Kidney (tissue), 14 donors: ENCODE results near the gene TMEM132A. TPM values are rescaled to one million over a fixed set of nuclear protein-coding genes. Genes with fewer than 3 reads are reported as not detected.

Source experiments
- DNase-seq, 5 donors: peaks; one replicate each; pipeline ENCODE4 v3.0.0-alpha.2; 2013 to 2020
- FAIRE-seq: peaks from 2 replicates; lab custom pipeline; 2012; peaks lifted over from hg19 to GRCh38; lab: Jason Lieb, UNC
- H3K27ac ChIP-seq, 2 donors: one replicate each; pipeline ENCODE4 v1.7.0; 2013; ENCODE audit warnings: low read depth in 2 of 2, low read length in 2 of 2, inconsistent platforms in 1 of 2
- H3K27me3 ChIP-seq: one replicate; pipeline ENCODE4 v1.7.1; 2013; ENCODE audit warnings: low read length, inconsistent platforms; ENCODE audit not compliant: control insufficient read depth, insufficient read depth
- H3K36me3 ChIP-seq, 3 donors: one replicate each; pipeline versions ENCODE4 v1.7.0 to v1.7.1; 2013; ENCODE audit warnings: low read length in 3 of 3, control low read depth in 1 of 3, inconsistent platforms in 1 of 3; ENCODE audit not compliant: insufficient read depth in 3 of 3, control insufficient read depth in 2 of 3
- H3K4me1 ChIP-seq, 3 donors: one replicate each; pipeline versions ENCODE4 v1.7.0 to v1.7.1; 2013; ENCODE audit warnings: low read length in 3 of 3, inconsistent platforms in 1 of 3, low read depth in 1 of 3; ENCODE audit not compliant: control insufficient read depth in 2 of 3, insufficient read depth in 2 of 3
- H3K4me3 ChIP-seq, 3 donors: one replicate each; pipeline versions ENCODE4 v1.7.0 to v1.8.1; 2013; ENCODE audit warnings: low read length in 3 of 3, control low read depth in 1 of 3, inconsistent platforms in 1 of 3
- H3K9ac ChIP-seq, 3 donors: one replicate each; pipeline versions ENCODE4 v1.7.0 to v1.7.1; 2013; ENCODE audit warnings: low read length in 3 of 3, control low read depth in 1 of 3, inconsistent platforms in 1 of 3
- H3K9me3 ChIP-seq, 3 donors: one replicate each; pipeline versions ENCODE4 v1.7.0 to v1.7.1; 2013; ENCODE audit warnings: low read length in 3 of 3, control low read depth in 1 of 3, inconsistent platforms in 1 of 3; ENCODE audit not compliant: control insufficient read depth in 2 of 3, insufficient read depth in 1 of 3
- CTCF ChIP-seq: IDR thresholded peaks from 3 replicates; pipeline ENCODE4 v1.5.1; 2012; ENCODE audit warnings: mild to moderate bottlenecking, moderate library complexity, borderline replicate concordance; ENCODE audit not compliant: insufficient read depth; ENCODE audit errors: extremely low read depth
- intact Hi-C: fragments of 100-400 bp; cut with DNase I; formaldehyde crosslinking; loops from one replicate; pipeline ENCODE4 v1.11.1; 2022
- polyA plus RNA-seq: library from polyadenylated mRNA; stranded (reverse); fragments of 350-450 nt; fragmentation: Illumina TruSeq; extraction: RNeasy Lipid Tissue Mini Kit (QIAGEN cat#74804); gene quantifications from one replicate; pipeline ENCODE4 v1.2.3, GENCODE V29; 2014; ENCODE audit warnings: low read depth, low replicate concordance; ENCODE audit not compliant: insufficient read depth
- total RNA-seq: library from RNA; stranded (reverse); fragmentation: NEBNext Ultra II Directional; extraction: Animal tissue kit (Norgen Biotek cat#: 25700); gene quantifications from one replicate; pipeline ENCODE4 v1.2.1, GENCODE V29; 2021
- donor health status: control.
- donor health status: control.
- donor health status: control.
- donor health status: control.
- donor health status: control.
- donor health status: DM: yes; HTN: yes; CAD: no.
- donor health status: Normal renal cell carcinoma (clear cell type).

The TMEM132A gene
- total and polyA plus RNA-seq, 2 donors from 2014 or later, result 17.2 to 19.1 TPM

- no peaks in the 10 kb centered on the region for H3K9me3 ChIP-seq
- H3K27ac ChIP-seq, result no peak overlapping the region
- FAIRE-seq (no peak), DNase-seq (peak in 1 of 5 donors; percentile 28)
- intact Hi-C loops, result no loop called here
- H3K4me1 ChIP-seq, result no peaks in the 10 kb centered on the region
- no peak overlapping the region for H3K4me3 ChIP-seq
- H3K36me3 ChIP-seq, result peaks cover 0 to 9% (median 0%) of the 10 kb centered on the region in 3 donors
- no peaks in the 10 kb centered on the region for H3K27me3 ChIP-seq
- TF ChIP-seq CTCF, result no peak
- no peak overlapping the region for H3K9ac ChIP-seq
Observed at GRCh38 chr11:60879971-60880588, 44.2 kb upstream of the TMEM132A start.

- peak in 2 of 5 donors; percentile 15 to 23 for DNase-seq
- no peak overlapping the region for H3K27ac ChIP-seq
- no peak overlapping the region for H3K9ac ChIP-seq
- peaks cover 0 to 9% (median 0%) of the 10 kb centered on the region in 3 donors for H3K36me3 ChIP-seq
- no peaks in the 10 kb centered on the region for H3K9me3 ChIP-seq
- H3K4me1 ChIP-seq, result no peaks in the 10 kb centered on the region
- no peak overlapping the region for H3K4me3 ChIP-seq
- FAIRE-seq, result no peak
- intact Hi-C loops, result no loop called here
- H3K27me3 ChIP-seq, result no peaks in the 10 kb centered on the region
- TF ChIP-seq CTCF, result no peak
Observed at GRCh38 chr11:60880643-60881282, 43.5 kb upstream of the TMEM132A start.

GRCh38 chr11:60887556-60887955 lies 36.7 kb upstream of the TMEM132A start:
- Histone ChIP-seq H3K9ac (no peak overlapping the region), H3K4me3 (no peak overlapping the region), H3K27ac (no peak overlapping the region), H3K27me3 (no peaks in the 10 kb centered on the region), H3K9me3 (no peaks in the 10 kb centered on the region), H3K36me3 (peaks cover 0 to 6% (median 3%) of the 10 kb centered on the region in 3 donors), H3K4me1 (no peaks in the 10 kb centered on the region)
- DNase-seq, result peak in 3 of 5 donors; percentile 42 to 53 (median 50)
- intact Hi-C loops, result no loop called here
- FAIRE-seq, result no peak
- peak; percentile 23 for TF ChIP-seq CTCF
